ENCODE data around the gene SPEG.

The SPEG gene

DNA sequence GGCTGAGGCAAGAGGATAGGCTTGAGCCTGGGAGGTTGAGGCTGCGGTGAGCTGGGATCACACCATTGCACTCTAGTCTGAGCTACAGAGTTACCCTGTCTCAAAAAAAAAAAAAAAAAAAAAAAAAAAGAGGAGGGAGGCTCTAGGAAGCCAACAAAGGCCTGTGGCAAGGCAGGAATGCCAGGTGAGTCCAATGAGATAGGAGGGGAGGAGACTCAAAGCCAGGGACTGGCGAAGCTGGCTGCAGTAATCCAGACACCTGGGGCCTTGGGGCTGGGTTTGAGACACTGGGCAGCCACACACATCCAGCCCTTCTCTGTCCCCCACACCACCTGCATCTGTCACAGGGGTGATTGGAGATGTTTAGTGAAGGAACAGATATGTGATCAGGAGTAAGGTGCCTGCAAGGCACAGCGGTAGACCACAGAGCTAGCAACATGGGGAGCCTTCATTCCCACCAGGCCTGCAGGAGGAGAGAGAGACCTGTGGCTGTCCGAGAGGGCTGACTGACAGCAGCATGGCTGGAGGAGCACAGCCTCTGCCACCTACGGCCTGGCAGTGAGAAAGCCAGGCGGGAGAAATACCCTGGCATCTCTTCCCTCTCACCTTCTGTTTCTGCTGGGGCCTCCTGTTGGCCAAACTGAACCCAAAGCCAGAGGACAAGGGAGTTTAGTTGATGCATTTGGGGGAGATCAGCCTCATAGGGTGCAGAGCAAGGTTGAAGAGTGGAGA, 99.5 kb downstream of the SPEG start:
- H3K9me3 Mint-ChIP-seq, result no peaks in the 10 kb centered on the region
- peaks cover 33% of the 10 kb centered on the region for H3K27me3 Mint-ChIP-seq
- DNase-seq (no peak), ATAC-seq (no peak)
- H3K27ac Mint-ChIP-seq, result no peak overlapping the region
- no peak overlapping the region for H3K4me3 Mint-ChIP-seq
- H3K4me1 Mint-ChIP-seq, result peaks cover 8% of the 10 kb centered on the region

DNA sequence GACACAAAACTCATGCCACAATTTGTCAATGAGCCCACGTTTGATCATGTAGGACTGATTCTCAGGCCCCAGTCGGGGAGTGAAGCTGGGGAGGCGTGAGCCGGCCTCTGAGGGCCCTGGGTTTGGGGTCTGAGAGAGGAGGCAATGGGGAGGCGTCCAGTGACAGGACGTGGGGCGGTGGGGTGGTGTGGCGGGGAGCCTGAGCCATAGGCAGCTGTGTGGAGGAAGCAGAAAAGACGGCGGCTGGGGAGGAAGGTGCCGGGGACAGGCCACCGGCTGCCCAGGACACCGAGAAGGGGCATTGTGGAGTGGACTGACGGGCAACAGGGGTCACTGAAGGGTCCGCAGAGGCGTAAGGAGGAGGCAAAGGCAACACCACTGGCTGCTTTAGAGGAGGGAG, 101.8 kb downstream of the SPEG start:
- Mint-ChIP-seq H3K9me3 (no peaks in the 10 kb centered on the region), H3K27ac (no peak overlapping the region), H3K27me3 (peaks cover 10% of the 10 kb centered on the region), H3K4me1 (peaks cover 4% of the 10 kb centered on the region), H3K4me3 (no peak overlapping the region)
- ATAC-seq, result no peak
- no peak for DNase-seq

DNA sequence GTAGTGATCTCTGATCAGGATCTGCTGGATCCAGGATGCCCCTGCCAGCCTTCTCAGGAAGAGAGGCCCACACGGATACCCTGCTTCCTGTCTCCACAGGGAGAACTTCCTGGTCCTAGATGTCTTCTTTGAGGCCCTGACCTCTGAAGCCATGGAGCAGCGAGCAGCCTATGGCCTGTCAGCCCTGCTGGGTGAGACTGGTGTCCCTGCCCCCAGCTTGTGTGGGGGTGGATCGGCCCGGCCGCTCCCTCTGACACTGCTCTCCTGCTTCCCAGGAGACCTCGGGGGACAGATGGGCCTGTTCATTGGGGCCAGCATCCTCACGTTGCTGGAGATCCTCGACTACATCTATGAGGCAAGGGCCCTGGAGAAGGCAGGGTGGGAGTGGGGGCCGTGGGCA, 102.3 kb downstream of the SPEG start:
- no peak overlapping the region for H3K4me3 Mint-ChIP-seq
- ATAC-seq (no peak), DNase-seq (no peak)
- no peaks in the 10 kb centered on the region for H3K9me3 Mint-ChIP-seq
- H3K27ac Mint-ChIP-seq, result peak overlapping the region in 1 of 2 donors; percentile 41
- peaks cover 10% of the 10 kb centered on the region for H3K4me1 Mint-ChIP-seq
- H3K27me3 Mint-ChIP-seq, result peaks cover 7% of the 10 kb centered on the region

DNA sequence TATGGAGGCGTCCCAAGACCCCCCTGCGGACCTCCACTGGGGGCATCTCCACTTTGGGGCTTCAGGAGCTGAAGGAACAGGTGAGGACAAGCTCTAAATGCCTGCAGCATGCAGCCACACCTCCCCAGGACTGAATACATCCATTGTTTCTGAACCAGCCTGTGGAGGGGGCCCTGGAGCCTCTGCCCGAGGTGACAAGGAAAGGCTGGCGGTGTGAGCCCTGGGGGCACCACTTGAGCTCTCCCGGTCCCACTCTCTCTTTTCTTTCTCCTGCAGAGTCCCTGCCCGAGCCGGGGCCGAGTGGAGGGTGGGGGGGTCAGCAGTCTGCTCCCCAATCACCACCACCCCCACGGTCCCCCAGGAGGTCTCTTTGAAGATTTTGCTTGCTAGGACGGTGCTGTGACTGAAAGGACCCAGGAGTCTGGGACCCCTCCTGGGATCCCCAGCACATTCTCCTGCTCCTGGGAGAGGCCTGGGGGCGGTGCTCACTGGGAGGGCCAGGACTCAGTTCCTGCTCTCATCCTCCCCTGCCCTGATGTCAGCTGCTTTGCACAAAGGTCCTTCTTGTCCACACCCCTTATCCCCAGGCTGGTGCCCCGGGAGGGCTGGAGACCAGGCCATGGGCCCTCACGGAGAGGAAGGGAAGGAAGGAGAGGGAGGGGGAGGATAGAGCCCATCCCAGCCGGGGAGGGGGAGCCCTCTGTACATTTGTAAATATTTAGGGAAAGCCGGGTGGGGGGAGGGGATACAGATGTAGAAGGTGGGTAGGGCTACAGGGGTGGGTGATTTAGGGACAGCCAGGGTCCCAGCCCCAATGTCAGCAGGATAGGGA, 103.2 kb downstream of the SPEG start:
- Mint-ChIP-seq H3K4me1 (peaks cover 15% of the 10 kb centered on the region), H3K9me3 (no peaks in the 10 kb centered on the region), H3K27me3 (no peaks in the 10 kb centered on the region), H3K4me3 (no peak overlapping the region), H3K27ac (no peak overlapping the region)
- ATAC-seq (no peak), DNase-seq (no peak)

DNA sequence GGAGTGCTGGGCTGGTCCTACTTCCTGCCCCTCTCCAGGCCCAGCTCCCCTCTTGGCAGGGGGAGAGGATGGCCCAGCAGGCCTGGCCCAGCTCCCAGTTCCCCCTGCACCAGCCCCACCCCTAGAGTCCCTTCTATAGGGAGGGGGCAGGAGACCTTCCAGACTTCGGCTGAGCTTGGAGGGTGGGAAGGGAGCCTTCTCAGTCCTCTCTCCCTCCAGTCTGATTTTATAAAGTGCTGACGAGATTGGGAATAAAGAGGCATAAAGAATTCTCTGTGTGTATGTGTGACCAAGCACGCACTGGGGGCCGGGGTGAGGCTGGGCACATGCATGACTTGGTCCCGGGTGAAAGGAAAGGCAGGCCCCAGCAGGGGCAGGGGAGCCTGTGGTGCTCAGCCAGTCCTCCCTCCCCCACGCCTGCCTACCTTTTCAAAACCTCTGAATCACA, 103.9 kb downstream of the SPEG start:
- Mint-ChIP-seq H3K4me3 (no peak overlapping the region), H3K27me3 (no peaks in the 10 kb centered on the region), H3K9me3 (no peaks in the 10 kb centered on the region), H3K27ac (no peak overlapping the region), H3K4me1 (peaks cover 15% of the 10 kb centered on the region)
- no peak for ATAC-seq
- no peak for DNase-seq

DNA sequence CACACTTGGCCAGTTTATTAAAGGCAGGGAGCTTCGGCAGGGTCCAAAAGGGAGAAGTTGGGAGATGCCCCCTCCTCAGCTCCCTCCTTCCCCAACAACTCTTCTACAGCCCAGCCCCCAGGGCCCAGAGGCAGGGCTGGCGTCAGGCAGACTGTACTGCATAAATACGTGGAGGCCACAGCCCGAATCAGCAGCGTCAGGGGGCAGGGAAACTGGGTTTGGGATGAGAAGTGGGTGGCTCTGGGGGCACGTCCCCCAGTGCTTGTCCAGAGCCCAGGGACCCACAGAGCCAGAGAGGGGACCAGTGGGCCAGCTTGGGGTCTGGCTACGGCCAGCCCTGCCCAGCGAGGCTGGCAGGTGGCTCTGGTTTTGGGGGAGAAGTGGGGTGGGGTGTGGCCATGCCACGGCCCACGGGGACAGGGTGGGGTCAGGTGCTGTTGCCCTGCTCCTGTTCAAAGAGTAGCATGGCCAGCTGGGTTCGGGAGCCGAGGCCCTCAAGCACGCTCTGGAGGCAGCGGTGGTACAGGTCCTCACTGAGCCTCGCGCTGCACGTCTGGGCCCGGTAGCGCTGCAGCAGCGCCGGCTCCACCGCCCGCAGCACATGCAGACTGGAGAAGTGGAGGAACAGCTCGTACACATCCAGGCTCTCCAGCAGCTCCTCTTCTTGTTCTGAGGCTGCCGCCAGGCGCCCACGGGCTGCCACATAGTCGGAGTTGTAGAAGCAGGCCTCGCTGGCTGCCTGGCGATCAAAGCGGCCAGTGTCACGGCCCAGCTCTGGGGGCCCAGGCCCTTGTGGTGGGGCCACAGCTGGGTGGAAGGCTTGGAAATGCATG, 104.5 kb downstream of the SPEG start:
- H3K27ac Mint-ChIP-seq, result no peak overlapping the region
- peaks cover 2% of the 10 kb centered on the region for H3K27me3 Mint-ChIP-seq
- peaks cover 16% of the 10 kb centered on the region for H3K4me1 Mint-ChIP-seq
- H3K9me3 Mint-ChIP-seq, result no peaks in the 10 kb centered on the region
- no peak for ATAC-seq
- no peak for DNase-seq
- H3K4me3 Mint-ChIP-seq, result no peak overlapping the region

DNA sequence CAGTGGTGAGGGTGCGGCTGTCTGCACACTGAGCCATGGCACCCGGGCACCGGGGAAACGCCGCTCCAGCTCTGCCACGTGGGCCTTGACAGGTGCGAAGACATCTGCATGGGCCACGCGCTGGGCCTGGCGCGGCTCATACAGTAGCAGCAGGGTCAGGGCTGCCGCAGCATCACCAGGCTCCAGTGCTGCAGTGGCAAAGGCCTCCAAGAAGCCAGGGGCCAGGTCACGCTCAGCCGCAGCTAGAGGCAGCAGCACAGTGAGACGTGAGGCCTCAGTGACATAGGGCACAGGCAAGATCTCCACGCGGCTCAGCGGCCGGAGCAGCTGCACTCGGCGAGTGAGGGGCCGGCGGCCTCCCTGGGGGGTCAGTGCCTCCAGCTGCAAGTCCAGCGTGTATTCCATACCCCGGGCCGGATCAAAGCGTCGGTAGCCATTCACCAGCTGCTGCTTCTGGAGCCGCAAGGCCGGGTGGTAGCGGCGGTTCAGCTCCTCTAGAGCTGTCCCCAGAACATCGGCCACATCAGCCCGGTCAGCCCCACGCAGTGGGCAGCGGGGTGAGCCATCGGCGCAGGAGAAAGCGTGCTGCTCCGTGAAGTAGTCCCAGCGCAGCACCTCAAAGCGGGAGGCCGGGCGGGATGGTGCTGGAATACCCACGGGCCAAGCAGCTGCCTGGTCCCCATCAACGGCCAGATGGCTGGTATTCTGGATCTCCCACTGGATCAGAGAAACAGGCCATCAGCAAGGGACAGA, 105.5 kb downstream of the SPEG start:
- no peak overlapping the region for H3K27ac Mint-ChIP-seq
- ATAC-seq, result no peak

DNA sequence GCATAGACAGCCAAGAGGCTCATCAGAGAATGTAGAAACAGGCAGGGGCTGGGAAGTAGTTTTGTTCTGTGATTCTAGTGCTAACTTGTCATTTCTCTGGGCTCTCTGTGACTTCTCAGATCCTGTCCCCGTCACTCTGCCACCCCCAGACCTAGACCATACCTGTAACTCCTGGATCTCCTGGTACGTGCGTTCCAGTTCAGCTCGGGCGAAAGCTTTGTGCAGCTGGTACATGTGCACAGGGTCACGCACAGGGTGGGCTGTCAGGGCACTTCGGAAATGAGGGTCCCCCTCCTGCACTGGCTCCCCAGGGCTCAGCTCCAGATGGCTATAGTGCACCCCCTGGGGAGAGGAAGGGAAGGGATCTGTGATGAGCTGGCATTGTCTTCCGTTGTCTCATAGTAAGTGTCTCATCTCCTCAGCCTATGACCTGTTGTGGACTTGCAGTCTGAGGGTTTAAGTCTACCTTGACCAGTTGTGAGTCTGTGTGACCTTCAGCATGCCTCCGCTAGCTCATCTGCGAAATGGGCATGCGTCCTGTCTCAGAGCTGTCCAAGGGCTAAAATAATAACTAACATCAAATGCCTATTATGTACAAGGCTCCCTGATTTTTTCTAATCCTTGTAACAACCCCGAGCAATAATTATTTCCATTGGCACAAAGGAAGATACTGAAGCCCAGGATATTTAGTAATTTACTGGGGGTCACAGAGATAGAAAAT, 106.3 kb downstream of the SPEG start:
- DNase-seq (no peak), ATAC-seq (no peak)
- Mint-ChIP-seq H3K27me3 (peaks cover 15% of the 10 kb centered on the region), H3K4me1 (peaks cover 25% of the 10 kb centered on the region), H3K4me3 (no peak overlapping the region), H3K27ac (no peak overlapping the region), H3K9me3 (no peaks in the 10 kb centered on the region)

More for the DNA sequence above, 105.5 kb downstream of the SPEG start:
- H3K4me3 Mint-ChIP-seq, result no peak overlapping the region
- no peaks in the 10 kb centered on the region for H3K9me3 Mint-ChIP-seq
- H3K27me3 Mint-ChIP-seq, result peaks cover 11% of the 10 kb centered on the region
- peaks cover 25% of the 10 kb centered on the region for H3K4me1 Mint-ChIP-seq
- no peak for DNase-seq

DNA sequence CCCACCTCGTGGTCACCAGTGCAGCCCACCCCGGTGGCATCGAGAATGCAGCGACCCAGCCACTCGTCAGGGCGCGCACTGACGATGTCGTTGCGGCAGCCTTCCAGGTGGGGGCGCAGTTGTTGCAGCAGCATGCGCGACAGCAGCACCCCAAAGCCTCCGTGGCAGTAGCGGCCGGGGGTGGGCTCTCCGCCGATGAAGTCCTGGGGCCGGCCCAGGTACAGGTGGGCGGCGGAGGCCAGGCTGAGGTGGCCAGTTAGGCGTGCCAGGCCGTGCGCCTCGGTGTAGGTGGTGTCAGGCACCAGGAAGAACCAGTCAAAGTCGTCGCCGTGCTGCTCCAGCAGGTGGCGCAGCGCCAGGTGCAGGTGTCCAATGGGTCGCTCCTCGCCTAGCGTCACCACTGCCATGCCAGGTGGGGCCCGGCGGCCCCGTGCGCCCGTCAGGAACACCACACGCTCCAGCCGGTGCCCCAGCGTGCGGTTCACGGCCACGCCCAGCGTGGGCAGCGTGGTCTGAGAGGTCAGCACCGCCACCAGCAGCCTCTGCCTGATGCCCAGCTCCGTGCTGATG, 107.1 kb downstream of the SPEG start:
- peak; percentile 58 for ATAC-seq
- peak; percentile 91 to 93 for DNase-seq
- H3K4me3 Mint-ChIP-seq, result peak overlapping the region; percentile 89 to 93
- H3K9me3 Mint-ChIP-seq, result no peaks in the 10 kb centered on the region
- H3K4me1 Mint-ChIP-seq, result peaks cover 25% of the 10 kb centered on the region
- H3K27ac Mint-ChIP-seq, result no peak overlapping the region
- H3K27me3 Mint-ChIP-seq, result peaks cover 21% of the 10 kb centered on the region

DNA sequence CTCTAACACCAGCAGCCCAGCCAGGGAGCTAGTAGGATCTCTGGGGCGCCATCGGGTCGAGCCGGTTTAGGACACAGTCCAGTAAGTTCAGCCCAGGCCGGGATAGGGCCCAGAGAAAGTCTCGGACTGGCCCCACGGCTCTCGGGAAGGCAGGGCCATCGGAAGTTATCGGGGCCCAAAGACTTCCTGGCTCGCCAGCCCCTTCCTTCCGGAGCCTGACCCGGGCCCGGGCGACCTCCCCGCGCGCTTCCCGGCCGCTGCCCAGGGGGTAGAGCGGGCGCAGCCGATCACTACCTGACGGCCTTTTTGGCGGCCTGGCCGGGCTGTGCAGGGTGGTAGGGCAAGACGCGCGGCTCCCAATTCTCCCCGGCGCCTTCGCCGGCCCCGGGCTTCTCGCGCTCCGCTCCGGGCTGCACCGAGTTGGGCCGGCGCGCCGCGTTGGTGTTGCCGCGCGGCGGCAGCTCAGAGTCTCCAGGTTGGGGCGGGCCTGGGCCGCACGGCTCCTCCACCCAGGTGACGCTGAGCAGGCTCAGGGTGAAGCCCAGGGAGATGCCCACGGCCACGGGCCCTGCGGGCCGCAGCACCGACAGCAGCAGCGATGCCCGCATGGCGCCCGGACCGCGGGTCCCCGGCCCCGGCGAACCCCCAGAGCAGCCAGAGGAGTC, 108.4 kb downstream of the SPEG start:
- DNase-seq, result no peak
- peaks cover 25% of the 10 kb centered on the region for H3K4me1 Mint-ChIP-seq
- peaks cover 23% of the 10 kb centered on the region for H3K27me3 Mint-ChIP-seq
- peak overlapping the region; percentile 89 to 93 for H3K4me3 Mint-ChIP-seq
- peak; percentile 70 for ATAC-seq
- no peaks in the 10 kb centered on the region for H3K9me3 Mint-ChIP-seq
- H3K27ac Mint-ChIP-seq, result peak overlapping the region; percentile 67 to 77

DNA sequence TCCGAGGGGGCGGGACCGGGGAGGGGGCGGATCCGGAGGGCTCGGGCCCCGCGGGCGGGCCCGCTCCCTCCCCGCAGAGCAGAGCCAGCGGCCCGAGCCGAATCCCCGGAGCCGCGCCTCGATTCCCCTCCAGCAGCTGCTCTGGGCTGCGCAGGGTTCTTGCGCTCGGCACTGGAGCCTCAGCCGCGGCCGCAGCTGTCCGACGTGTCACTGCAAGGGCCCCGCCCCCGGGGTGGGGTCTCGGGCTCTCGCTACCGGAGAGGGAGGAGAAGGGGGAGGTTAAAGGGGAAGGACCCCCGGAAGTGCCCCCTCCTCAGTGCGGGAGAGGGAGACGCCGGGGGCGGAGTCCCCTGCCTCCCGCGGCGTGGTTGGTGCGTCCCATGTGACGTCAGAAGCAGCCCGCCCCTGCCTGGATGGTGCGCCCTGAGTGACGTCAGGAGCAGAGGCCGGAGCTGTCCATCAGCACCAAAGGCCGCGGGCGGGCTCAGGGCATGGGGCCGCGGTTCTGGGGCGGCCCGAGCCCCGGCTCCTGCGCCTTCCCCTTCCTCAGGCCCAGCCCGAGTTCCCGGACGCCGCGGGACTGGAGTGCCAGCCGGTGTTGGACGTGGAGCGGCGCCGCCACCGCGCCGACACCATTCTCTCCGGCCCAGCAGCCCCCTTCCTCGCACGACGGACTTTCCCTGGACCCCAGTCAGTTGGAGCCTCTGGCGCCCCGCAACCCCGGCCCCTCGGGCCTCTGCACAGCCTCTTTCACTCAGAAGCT, 109.1 kb downstream of the SPEG start, which contains the start of the genes CHPF and TMEM198:
Gene CHPF, minus strand, starts transcription at position 214 of the 763 bp plus-strand sequence. CDS start 271 bp downstream, outside the sequence.
Gene TMEM198, plus strand, starts transcription at position 433 of the 763 bp plus-strand sequence. CDS start 700 bp downstream, outside the sequence.
- Mint-ChIP-seq H3K4me1 (peaks cover 25% of the 10 kb centered on the region), H3K4me3 (peak within 1 kb of the TSS; percentile 89 to 93), H3K9me3 (no peaks in the 10 kb centered on the region), H3K27ac (peak within 1 kb of the TSS; percentile 67 to 77), H3K27me3 (peaks cover 30% of the 10 kb centered on the region)
- ATAC-seq (peak; percentile 82), DNase-seq (peak; percentile 94 to 98)

DNA sequence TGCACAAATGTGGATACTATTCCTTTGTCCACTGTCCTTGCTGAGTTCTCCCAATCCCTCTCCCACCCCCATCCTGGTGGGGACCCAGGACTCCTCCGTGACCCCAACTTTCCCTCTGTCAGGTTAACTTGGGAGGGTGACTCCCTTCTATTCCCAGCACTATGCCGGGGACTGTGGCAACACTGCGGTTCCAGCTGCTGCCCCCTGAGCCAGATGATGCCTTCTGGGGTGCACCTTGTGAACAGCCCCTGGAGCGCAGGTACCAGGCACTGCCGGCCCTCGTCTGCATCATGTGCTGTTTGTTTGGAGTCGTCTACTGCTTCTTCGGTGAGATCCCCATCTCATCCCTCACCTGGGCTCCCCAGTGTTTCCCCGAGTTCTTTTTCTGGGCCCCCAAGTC, 109.9 kb downstream of the SPEG start:
- H3K4me1 Mint-ChIP-seq, result peaks cover 25% of the 10 kb centered on the region
- DNase-seq, result no peak
- peak overlapping the region; percentile 79 to 93 for H3K4me3 Mint-ChIP-seq
- ATAC-seq, result no peak
- H3K27ac Mint-ChIP-seq, result no peak overlapping the region
- peaks cover 35% of the 10 kb centered on the region for H3K27me3 Mint-ChIP-seq
- no peaks in the 10 kb centered on the region for H3K9me3 Mint-ChIP-seq

All from stimulated activated naive CD8-positive, alpha-beta T cell treated with anti-CD3 and anti-CD28 coated beads, Interleukin-15, amount 100 ng/mL, for 72 hours (primary cell).